ENCODE results near the gene LRCOL1. TPM values are rescaled to one million over a fixed set of nuclear protein-coding genes. Genes with fewer than 3 reads are reported as not detected.

LRCOL1 gene
- total and polyA plus RNA-seq, 10 of the 15 experiments (the other 5 are each of a cell fraction or from before 2014, with no cell fraction given): not detected

GRCh38 chr12:132638541-132639408, 28.4 kb upstream of the LRCOL1 start:
- H3K4me1 ChIP-seq (ENCODE audit: control insufficient read depth, insufficient read depth, low read length): no peaks in the 10 kb centered on the region; the same call in 1 of the 2 replicates
- ChIA-PET RAD21 (ENCODE audit: unreplicated experiment) (no interaction called here), CTCF (interaction anchor here (0.6 to 1.0 kb wide), 3 partner anchors 10 to 237 kb away, joined by 3 to 4 read pairs (median 3); no protein-coding TSS in a partner anchor), POLR2A (no interaction called here), SMC1A (ENCODE audit: uncharacterized antibody, unreplicated experiment) (no interaction called here)
- no peaks in the 10 kb centered on the region for H3K79me2 ChIP-seq (ENCODE audit: control insufficient read depth, insufficient read depth, low read length)
- H2AFZ ChIP-seq (ENCODE audit: control insufficient read depth, low read depth, low read length): no peak overlapping the region
- no TSS peak for BruUV-seq (replicated peaks)
- no peaks in the 10 kb centered on the region for H4K20me1 ChIP-seq (ENCODE audit: control insufficient read depth, insufficient read depth)
- FAIRE-seq (peak; percentile 57), DNase-seq (ENCODE audit: low read depth, low spot score) (no peak), ATAC-seq (peak; percentile 73)
- in situ Hi-C loops (cut with MboI): no loop called here
- H3K9me3 ChIP-seq (replicated peaks; ENCODE audit: control insufficient read depth, insufficient read depth, low read length): no peaks in the 10 kb centered on the region
- TF ChIP-seq SMC3 (IDR thresholded peaks at IDR 0.05; ENCODE audit: borderline replicate concordance, low read length): peak; percentile 20; the same call in 1 of the 2 replicates
- TF ChIP-seq, protein P1, sequence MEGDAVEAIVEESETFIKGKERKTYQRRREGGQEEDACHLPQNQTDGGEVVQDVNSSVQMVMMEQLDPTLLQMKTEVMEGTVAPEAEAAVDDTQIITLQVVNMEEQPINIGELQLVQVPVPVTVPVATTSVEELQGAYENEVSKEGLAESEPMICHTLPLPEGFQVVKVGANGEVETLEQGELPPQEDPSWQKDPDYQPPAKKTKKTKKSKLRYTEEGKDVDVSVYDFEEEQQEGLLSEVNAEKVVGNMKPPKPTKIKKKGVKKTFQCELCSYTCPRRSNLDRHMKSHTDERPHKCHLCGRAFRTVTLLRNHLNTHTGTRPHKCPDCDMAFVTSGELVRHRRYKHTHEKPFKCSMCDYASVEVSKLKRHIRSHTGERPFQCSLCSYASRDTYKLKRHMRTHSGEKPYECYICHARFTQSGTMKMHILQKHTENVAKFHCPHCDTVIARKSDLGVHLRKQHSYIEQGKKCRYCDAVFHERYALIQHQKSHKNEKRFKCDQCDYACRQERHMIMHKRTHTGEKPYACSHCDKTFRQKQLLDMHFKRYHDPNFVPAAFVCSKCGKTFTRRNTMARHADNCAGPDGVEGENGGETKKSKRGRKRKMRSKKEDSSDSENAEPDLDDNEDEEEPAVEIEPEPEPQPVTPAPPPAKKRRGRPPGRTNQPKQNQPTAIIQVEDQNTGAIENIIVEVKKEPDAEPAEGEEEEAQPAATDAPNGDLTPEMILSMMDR (IDR thresholded peaks at IDR 0.05 in 2 of 3, conservative IDR thresholded peaks at IDR 0.05 in 1 of 3; ENCODE audit: control insufficient read depth in 2 of 3, extremely low read depth in 1 of 3, insufficient read depth in 1 of 3, low read depth in 3 of 3, low read length in 3 of 3): peak; percentile 51 to 76 (median 75)
- TF ChIP-seq RELB (IDR thresholded peaks at IDR 0.05; ENCODE audit: low read depth): no peak
- H3K27ac ChIP-seq (ENCODE audit: control insufficient read depth, insufficient read depth): no peak overlapping the region
- no peak overlapping the region for H3K4me2 ChIP-seq (ENCODE audit: control insufficient read depth, insufficient read depth)
- peaks cover 24 to 57% of the 10 kb centered on the region in 2 experiments for H3K36me3 ChIP-seq (ENCODE audit: control insufficient read depth in 2 of 2, insufficient read depth in 2 of 2, low read length in 1 of 2)
- 88% methylated on average over 25 of the region's 25 CpGs for WGBS (ENCODE audit: insufficient coverage, insufficient replicate concordance, low lambda C conversion rate, missing lambda C conversion rate)
- no peaks in the 10 kb centered on the region for H3K27me3 ChIP-seq (replicated peaks in 1 of 2; ENCODE audit: control insufficient read depth in 2 of 2, insufficient read depth in 2 of 2, low read length in 1 of 2)
- H3K9ac ChIP-seq (ENCODE audit: control insufficient read depth, insufficient read depth, low read length): no peak overlapping the region
- intact Hi-C loops (cut with micrococcal nuclease; ENCODE audit: unreplicated experiment): no loop called here
- no peak overlapping the region for H3K4me3 ChIP-seq
